Sigmoid colon (tissue), 4 donors: ENCODE measurements around the gene SGCE.

Experiments used
- CTCF ChIP-seq, 4 experiments: fragments of 450-650 bp in 3 of 4; fragments of 200-600 bp in 1 of 4; IDR thresholded peaks; one replicate each; pipeline ENCODE4 v1.5.1; 2016 to 2019; ENCODE audit warnings: antibody characterized with exemption in 4 of 4, mild to moderate bottlenecking in 3 of 4, moderate library complexity in 2 of 4
- EP300 ChIP-seq, 4 donors: sonication (generic); formaldehyde crosslinking; IDR thresholded peaks; one replicate each; pipeline ENCODE4 v1.6.1; 2017; ENCODE audit warnings: antibody characterized with exemption in 4 of 4
- POLR2A ChIP-seq, 2 donors: fragments of 450-650 bp; IDR thresholded peaks; one replicate each; pipeline ENCODE4 v1.6.1; 2016; ENCODE audit warnings: antibody characterized with exemption in 2 of 2, mild to moderate bottlenecking in 2 of 2, moderate library complexity in 2 of 2
- POLR2AphosphoS5 ChIP-seq, 4 donors: sonication (generic); formaldehyde crosslinking; IDR thresholded peaks; one replicate each; pipeline ENCODE4 v1.6.1; 2017; ENCODE audit warnings: antibody characterized with exemption in 4 of 4

GRCh38 chr7:94687810-94688209 is 31.9 kb upstream of the SGCE start:
- TF ChIP-seq POLR2A (IDR thresholded peaks at IDR 0.05) (no peak), CTCF (IDR thresholded peaks at IDR 0.05) (no peak), POLR2AphosphoS5 (IDR thresholded peaks at IDR 0.05) (no peak), EP300 (IDR thresholded peaks at IDR 0.05) (no peak)
